CD8-positive, alpha-beta memory T cell (primary cell): ENCODE data around the gene CBR3. TPM values are rescaled to one million over a fixed set of nuclear protein-coding genes. Genes with fewer than 3 reads are reported as not detected.
"Not testable (repeated sequence)": the region's sequence is repeated elsewhere in the genome, so short reads cannot be mapped to it uniquely, and the experiment has no call there.

Source experiments
- CTCF ChIA-PET: fragments of 350-600 bp; sonication (Branson Sonifier 250); formaldehyde crosslinking; loops from one replicate; lab custom pipeline; 2021; ENCODE audit warnings: antibody characterized with exemption; lab: Charles Lee
- POLR2A ChIA-PET: fragments of 350-600 bp; sonication (Branson Sonifier 250); formaldehyde crosslinking; loops from one replicate; lab custom pipeline; 2021; ENCODE audit warnings: antibody characterized with exemption; lab: Charles Lee
- DNase-seq, 5 donors: peaks; one replicate each; pipeline versions ENCODE4 v3.0.0 to v3.0.0-alpha.2; 2020 to 2022; ENCODE audit warnings: mixed read lengths in 1 of 5
- H3K27ac ChIP-seq: one replicate; pipeline ENCODE4 v1.7.0; 2013; ENCODE audit warnings: low read depth, mild to moderate bottlenecking, low read length, moderate library complexity
- H3K27me3 ChIP-seq: 2 replicates; pipeline ENCODE4 v1.7.0; 2013; ENCODE audit warnings: low read length, mild to moderate bottlenecking; ENCODE audit not compliant: insufficient read depth, poor library complexity, severe bottlenecking
- H3K36me3 ChIP-seq: 2 replicates; pipeline ENCODE4 v1.7.0; 2013; ENCODE audit warnings: mild to moderate bottlenecking, low read length, moderate library complexity; ENCODE audit not compliant: insufficient read depth
- H3K4me1 ChIP-seq: 2 replicates; pipeline ENCODE4 v1.7.0; 2013; ENCODE audit warnings: mild to moderate bottlenecking, low read length, moderate library complexity; ENCODE audit not compliant: insufficient read depth
- H3K4me3 ChIP-seq: 2 replicates; pipeline ENCODE4 v1.7.0; 2013; ENCODE audit warnings: mild to moderate bottlenecking, low read length
- H3K9me3 ChIP-seq: 2 replicates; pipeline ENCODE4 v1.7.0; 2013; ENCODE audit warnings: mild to moderate bottlenecking, low read length
- H3K27ac Mint-ChIP-seq, 8 donors: one replicate each; pipeline ENCODE4 v1.8.0; 2020 to 2021; ENCODE audit warnings: mixed read lengths in 8 of 8, mild to moderate bottlenecking in 6 of 8, inconsistent platforms in 3 of 8, moderate library complexity in 3 of 8
- H3K27me3 Mint-ChIP-seq, 2 donors: one replicate each; pipeline ENCODE4 v1.8.0; 2020 to 2021; ENCODE audit warnings: mixed read lengths in 2 of 2, mild to moderate bottlenecking in 1 of 2, moderate library complexity in 1 of 2
- H3K36me3 Mint-ChIP-seq, 3 donors: one replicate each; pipeline ENCODE4 v1.8.0; 2020 to 2021; ENCODE audit warnings: mixed read lengths in 3 of 3, inconsistent platforms in 1 of 3, mild to moderate bottlenecking in 1 of 3
- H3K4me1 Mint-ChIP-seq, 3 donors: one replicate each; pipeline ENCODE4 v1.8.0; 2020 to 2021; ENCODE audit warnings: mixed read lengths in 3 of 3, inconsistent platforms in 1 of 3, mild to moderate bottlenecking in 1 of 3
- H3K4me3 Mint-ChIP-seq, 7 donors: one replicate each; pipeline ENCODE4 v1.8.0; 2020 to 2021; ENCODE audit warnings: mixed read lengths in 7 of 7, mild to moderate bottlenecking in 6 of 7, moderate library complexity in 4 of 7, inconsistent platforms in 2 of 7
- H3K9me3 Mint-ChIP-seq, 5 donors: one replicate each; pipeline ENCODE4 v1.8.0; 2020 to 2022; ENCODE audit warnings: mixed read lengths in 5 of 5, mild to moderate bottlenecking in 3 of 5, moderate library complexity in 2 of 5, inconsistent platforms in 1 of 5
- polyA plus RNA-seq: library from polyadenylated mRNA; unstranded; fragments of 300-500 nt; fragmentation: Illumina TruSeq; gene quantifications from one replicate; pipeline ENCODE4 v1.2.3, GENCODE V29; 2021
- total RNA-seq, 2 experiments: library from RNA; stranded (reverse); gene quantifications; one replicate each; pipeline ENCODE4 v1.2.3, GENCODE V29; 2021

Gene CBR3
- total and polyA plus RNA-seq, 3 experiments from 2014 or later = 2.3 to 7.9 (median 7.6) TPM

DNA sequence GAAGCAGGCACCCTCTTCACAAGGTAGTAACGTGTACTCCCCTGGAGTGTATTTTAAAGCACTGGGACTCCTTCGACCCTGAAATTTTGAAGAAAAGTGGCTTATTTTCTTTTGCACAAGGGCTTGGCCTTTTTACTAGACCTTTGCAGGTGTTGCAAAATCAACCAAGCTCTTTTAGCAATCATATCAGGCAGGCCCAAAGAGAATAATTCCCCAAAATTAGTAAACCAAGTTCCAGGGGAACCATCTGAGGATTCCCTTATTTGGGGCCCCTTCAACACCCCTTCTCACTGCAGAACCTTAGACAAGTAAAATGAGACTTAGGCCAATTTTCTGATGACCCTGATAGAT, 36.7 kb upstream of the CBR3 start:
- H3K27me3 Mint-ChIP-seq = peaks cover 17 to 21% of the 10 kb centered on the region in 2 donors
- H3K27ac Mint-ChIP-seq = no peak overlapping the region
- H3K9me3 Mint-ChIP-seq = peaks cover 7 to 11% (median 10%) of the 10 kb centered on the region in 5 donors
- no peak overlapping the region for H3K27ac ChIP-seq
- peaks cover 3 to 7% (median 7%) of the 10 kb centered on the region in 3 donors for H3K36me3 Mint-ChIP-seq
- H3K4me1 ChIP-seq = no peaks in the 10 kb centered on the region
- no peak for DNase-seq
- H3K4me1 Mint-ChIP-seq = no peaks in the 10 kb centered on the region
- no peaks in the 10 kb centered on the region for H3K27me3 ChIP-seq
- H3K9me3 ChIP-seq = peaks cover 11% of the 10 kb centered on the region
- H3K4me3 ChIP-seq = no peak overlapping the region
- CTCF ChIA-PET = no interaction called here
- no peak overlapping the region for H3K4me3 Mint-ChIP-seq
- POLR2A ChIA-PET = no interaction called here
- H3K36me3 ChIP-seq = no peaks in the 10 kb centered on the region

DNA sequence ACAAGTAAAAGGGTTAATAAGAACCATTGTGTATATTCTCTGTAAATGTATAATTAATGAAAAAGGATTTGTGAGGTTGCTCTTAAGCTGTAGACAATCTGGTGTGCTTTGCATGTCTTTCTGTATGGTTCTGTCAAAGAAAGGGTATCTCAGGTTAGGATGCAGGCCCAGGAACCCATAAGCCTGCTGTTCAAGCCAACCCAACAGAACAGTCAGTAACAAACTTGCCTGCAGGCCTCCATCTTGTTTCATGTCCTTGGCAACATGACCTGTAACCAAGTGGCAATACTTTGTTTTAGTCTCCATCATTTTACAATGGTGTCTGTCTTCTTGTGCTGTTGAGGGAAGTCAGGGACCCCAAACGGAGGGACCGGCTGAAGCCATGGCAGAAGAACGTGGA, 35.9 kb upstream of the CBR3 start:
- Histone ChIP-seq H3K27me3 (no peaks in the 10 kb centered on the region), H3K9me3 (peaks cover 2% of the 10 kb centered on the region), H3K4me1 (no peaks in the 10 kb centered on the region), H3K36me3 (no peaks in the 10 kb centered on the region), H3K4me3 (no peak overlapping the region), H3K27ac (no peak overlapping the region)
- DNase-seq = no peak
- ChIA-PET CTCF (no interaction called here), POLR2A (no interaction called here)
- peaks cover 0 to 3% (median 2%) of the 10 kb centered on the region in 5 donors for H3K9me3 Mint-ChIP-seq
- peaks cover 13 to 15% of the 10 kb centered on the region in 2 donors for H3K27me3 Mint-ChIP-seq
- H3K27ac Mint-ChIP-seq = no peak overlapping the region
- H3K4me1 Mint-ChIP-seq = no peaks in the 10 kb centered on the region
- no peak overlapping the region for H3K4me3 Mint-ChIP-seq
- no peaks in the 10 kb centered on the region for H3K36me3 Mint-ChIP-seq

DNA sequence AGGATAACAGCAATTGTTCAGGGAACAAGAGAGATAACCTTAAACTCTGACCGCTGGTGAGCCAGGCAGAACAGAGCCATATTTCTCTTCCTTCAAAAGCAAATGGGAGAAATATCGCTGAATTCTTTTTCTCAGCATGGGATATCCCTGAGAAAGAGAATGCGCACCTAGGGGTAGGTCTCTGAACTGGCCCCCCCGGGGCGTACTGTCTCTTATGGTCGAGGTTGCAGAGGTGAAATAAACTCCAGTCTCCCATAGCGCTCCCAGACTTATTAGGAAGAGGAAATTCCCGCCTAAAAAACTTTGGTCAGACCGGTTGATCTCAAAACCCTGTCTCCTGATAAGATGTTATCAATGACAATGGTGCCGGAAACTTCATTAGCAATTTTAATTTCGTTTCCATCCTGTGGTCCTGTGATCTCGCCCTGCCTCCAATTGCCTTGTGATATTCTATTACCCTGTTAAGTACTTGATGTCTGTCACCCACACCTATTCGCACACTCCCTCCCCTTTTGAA, 35.1 kb upstream of the CBR3 start:
- H3K27ac ChIP-seq, H3K27ac Mint-ChIP-seq, H3K4me3 Mint-ChIP-seq, DNase-seq, H3K4me3 ChIP-seq, H3K27me3 ChIP-seq, POLR2A ChIA-PET, H3K9me3 ChIP-seq, H3K9me3 Mint-ChIP-seq, H3K36me3 ChIP-seq, H3K4me1 Mint-ChIP-seq, H3K36me3 Mint-ChIP-seq, H3K4me1 ChIP-seq: not testable (repeated sequence)
- CTCF ChIA-PET = interaction anchor here (1.3 kb wide), 1 partner anchor 25 kb away, joined by 3 read pairs; no protein-coding TSS in a partner anchor
- H3K27me3 Mint-ChIP-seq = peaks cover 18 to 23% of the 10 kb centered on the region in 2 donors

DNA sequence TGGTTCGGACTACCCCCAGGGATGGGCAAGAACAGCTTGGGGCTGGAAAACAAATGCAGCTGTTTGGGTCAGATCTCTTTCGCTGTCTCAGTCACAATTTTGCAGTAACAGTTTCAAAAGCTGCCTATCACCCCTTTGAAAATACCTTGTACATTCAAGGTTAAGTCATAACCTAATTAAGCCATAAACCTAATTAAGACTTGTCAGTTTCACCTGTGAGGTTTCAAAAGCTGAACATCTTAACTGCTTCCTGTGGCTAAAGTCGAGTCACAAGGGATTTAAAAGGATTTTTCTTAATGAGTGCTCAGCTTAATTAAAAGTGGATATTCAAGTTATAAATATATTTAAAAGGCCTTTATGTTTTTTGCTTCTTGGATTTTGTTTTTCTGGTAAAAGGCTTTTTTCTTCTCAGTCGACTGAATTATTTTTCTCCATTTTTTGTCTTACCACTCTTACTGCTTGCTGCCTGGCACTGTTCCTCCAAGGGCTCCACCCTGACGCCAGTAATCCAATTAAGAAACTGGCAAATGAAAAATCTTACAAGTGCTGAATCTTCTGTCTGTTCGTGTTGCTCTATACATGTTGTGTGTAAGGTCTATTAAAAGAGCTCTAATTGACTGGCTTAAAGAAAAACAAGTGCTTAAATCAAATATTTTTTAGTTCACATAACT, 33.8 kb upstream of the CBR3 start:
- Mint-ChIP-seq H3K4me1 (peaks cover 3 to 6% (median 5%) of the 10 kb centered on the region in 3 donors), H3K36me3 (no peaks in the 10 kb centered on the region), H3K4me3 (no peak overlapping the region), H3K9me3 (no peaks in the 10 kb centered on the region), H3K27me3 (peaks cover 30 to 33% of the 10 kb centered on the region in 2 donors), H3K27ac (no peak overlapping the region)
- H3K27me3 ChIP-seq = peaks cover 7% of the 10 kb centered on the region
- no peak for DNase-seq
- no peaks in the 10 kb centered on the region for H3K9me3 ChIP-seq
- ChIA-PET CTCF (interaction anchor here (0.7 to 1.5 kb wide), 4 partner anchors 10 to 26 kb away, joined by 3 read pairs; no protein-coding TSS in a partner anchor), POLR2A (no interaction called here)
- no peaks in the 10 kb centered on the region for H3K36me3 ChIP-seq
- no peak overlapping the region for H3K4me3 ChIP-seq
- no peak overlapping the region for H3K27ac ChIP-seq
- no peaks in the 10 kb centered on the region for H3K4me1 ChIP-seq

DNA sequence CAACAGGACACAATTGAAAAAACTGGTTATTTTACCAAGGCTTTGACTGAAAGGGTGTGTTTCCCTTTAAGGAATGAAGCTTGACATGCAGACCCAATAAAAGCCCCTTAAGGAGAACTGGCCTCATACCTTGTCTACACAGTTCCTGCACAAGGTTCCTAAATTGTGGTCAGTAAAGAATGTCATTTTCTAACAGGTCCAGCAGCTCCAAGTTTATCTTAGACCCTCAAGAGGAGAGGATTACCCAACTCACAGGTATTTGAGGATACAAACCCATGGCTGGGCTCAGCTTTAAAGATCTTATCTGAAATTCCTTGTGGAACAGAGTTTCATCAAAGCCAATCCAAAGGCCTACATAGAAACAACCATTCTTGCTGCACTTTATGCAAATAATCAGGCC, 31.4 kb upstream of the CBR3 start:
- Mint-ChIP-seq H3K36me3 (no peaks in the 10 kb centered on the region), H3K4me3 (no peak overlapping the region), H3K27me3 (peaks cover 43 to 48% of the 10 kb centered on the region in 2 donors), H3K9me3 (no peaks in the 10 kb centered on the region), H3K4me1 (peaks cover 3 to 6% (median 5%) of the 10 kb centered on the region in 3 donors), H3K27ac (no peak overlapping the region)
- no peak for DNase-seq
- Histone ChIP-seq H3K4me1 (no peaks in the 10 kb centered on the region), H3K27ac (no peak overlapping the region), H3K27me3 (peaks cover 7% of the 10 kb centered on the region), H3K4me3 (no peak overlapping the region), H3K36me3 (no peaks in the 10 kb centered on the region), H3K9me3 (no peaks in the 10 kb centered on the region)
- ChIA-PET POLR2A (no interaction called here), CTCF (no interaction called here)

DNA sequence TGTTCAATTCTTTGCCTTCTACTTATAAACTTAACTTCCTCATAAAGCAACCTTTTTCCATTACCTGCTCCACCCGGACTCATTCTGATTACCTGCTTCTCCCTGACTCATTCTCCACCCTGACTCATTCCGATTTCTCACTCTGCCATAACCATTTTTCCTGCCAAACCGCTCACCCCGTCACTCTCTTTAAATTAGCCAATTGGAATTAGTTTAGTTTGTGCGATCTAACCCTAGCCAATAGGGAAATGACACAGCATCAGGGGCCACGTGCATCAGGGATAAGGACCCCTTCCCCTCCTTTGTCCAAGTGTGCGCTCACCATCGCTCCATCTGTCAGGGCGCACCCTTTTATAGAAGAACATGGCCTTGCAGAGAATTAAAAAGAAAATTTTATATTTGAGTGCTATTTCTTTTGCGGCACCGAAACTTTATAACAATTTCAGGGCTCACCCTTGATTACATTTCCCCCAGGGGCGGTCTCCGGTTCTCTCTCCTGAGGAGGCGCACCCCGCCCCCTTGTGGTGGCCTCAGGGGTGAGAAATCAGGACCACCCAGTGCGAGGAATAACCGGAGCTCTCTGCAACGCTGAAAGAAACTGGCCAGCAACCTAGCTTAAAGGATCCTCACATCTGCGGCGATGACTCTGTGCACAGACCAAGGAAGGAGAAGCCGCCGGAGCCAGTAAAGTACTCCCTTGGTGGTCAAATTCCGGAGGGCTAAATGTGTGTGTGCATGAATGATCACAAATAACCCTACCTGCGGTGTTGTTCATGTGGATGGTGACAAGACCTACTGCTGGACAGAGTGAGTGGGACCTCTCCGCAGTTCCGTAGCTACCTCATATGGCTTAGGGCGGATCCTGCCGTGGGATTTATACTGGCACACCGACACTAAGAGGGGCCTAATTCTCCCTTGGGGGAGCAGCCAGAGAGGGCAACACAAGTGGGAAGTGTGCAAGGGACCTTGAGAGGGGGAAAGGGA, 30.3 kb upstream of the CBR3 start:
- DNase-seq = peak; percentile 9 to 71 (median 22)
- peaks cover 7% of the 10 kb centered on the region for H3K27me3 ChIP-seq
- Mint-ChIP-seq H3K27ac (no peak overlapping the region), H3K4me1 (peaks cover 3 to 6% (median 5%) of the 10 kb centered on the region in 3 donors), H3K9me3 (no peaks in the 10 kb centered on the region), H3K27me3 (peaks cover 47 to 56% of the 10 kb centered on the region in 2 donors), H3K36me3 (no peaks in the 10 kb centered on the region), H3K4me3 (no peak overlapping the region)
- no peaks in the 10 kb centered on the region for H3K4me1 ChIP-seq
- ChIA-PET CTCF (interaction anchor here (1.2 kb wide), 1 partner anchor 9 kb away, joined by 4 read pairs; no protein-coding TSS in a partner anchor), POLR2A (no interaction called here)
- no peak overlapping the region for H3K27ac ChIP-seq
- H3K36me3 ChIP-seq = no peaks in the 10 kb centered on the region
- H3K4me3 ChIP-seq = no peak overlapping the region
- no peaks in the 10 kb centered on the region for H3K9me3 ChIP-seq

DNA sequence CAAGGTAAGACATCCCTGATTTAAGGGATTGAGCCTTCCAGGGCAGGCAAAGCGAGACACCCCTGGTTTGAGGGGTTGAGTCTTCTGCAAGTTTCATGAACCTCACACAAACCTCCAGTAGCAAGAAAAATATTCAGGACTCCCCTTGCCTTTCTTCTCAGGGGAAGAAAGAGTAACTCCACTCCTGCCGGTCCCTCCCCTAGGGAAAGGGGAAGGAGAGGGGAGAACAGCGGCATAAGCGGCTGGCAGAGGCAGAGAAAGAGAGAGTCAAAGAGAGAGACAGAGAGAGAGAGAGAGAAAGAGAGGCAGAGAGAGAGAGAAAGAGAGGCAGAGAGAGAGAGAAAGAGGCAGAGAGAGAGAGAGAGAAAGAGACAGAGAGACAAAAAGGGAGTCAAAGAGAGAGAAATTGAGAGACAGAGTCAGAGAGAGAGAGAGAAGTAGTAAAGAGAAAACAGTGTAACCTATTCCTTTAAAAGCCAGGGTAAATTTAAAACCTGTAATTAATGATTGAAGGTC, 29.5 kb upstream of the CBR3 start:
- POLR2A ChIA-PET = no interaction called here
- H3K27ac ChIP-seq = no peak overlapping the region
- no peak overlapping the region for H3K4me3 ChIP-seq
- CTCF ChIA-PET = interaction anchor here (1.2 kb wide), 1 partner anchor 8 kb away, joined by 4 read pairs; no protein-coding TSS in a partner anchor
- H3K4me1 ChIP-seq = no peaks in the 10 kb centered on the region
- H3K36me3 ChIP-seq = no peaks in the 10 kb centered on the region
- Mint-ChIP-seq H3K36me3 (no peaks in the 10 kb centered on the region), H3K9me3 (no peaks in the 10 kb centered on the region), H3K27me3 (peaks cover 51 to 58% of the 10 kb centered on the region in 2 donors), H3K4me1 (peaks cover 3 to 6% (median 5%) of the 10 kb centered on the region in 3 donors), H3K27ac (no peak overlapping the region), H3K4me3 (no peak overlapping the region)
- peaks cover 7% of the 10 kb centered on the region for H3K27me3 ChIP-seq
- no peak for DNase-seq
- H3K9me3 ChIP-seq = no peaks in the 10 kb centered on the region
